ENCODE measurements around the gene DNM3.
A peak's percentile ranks its signal among the peaks of the same experiment; 100 is the strongest.
"Not testable (repeated sequence)": the region's sequence is repeated elsewhere in the genome, so short reads cannot be mapped to it uniquely, and the experiment has no call there.

DNM3 gene

GRCh38 chr1:171841050-171841910 lies at the start of gene DNM3:
Gene DNM3 (plus strand): TSS chr1:171841498. CDS start chr1:171841657, 159 bp downstream.
- DNase-seq, result peak; percentile 94

- DNase-seq, result no peak
These were observed 48.5 kb upstream of the DNM3 start for GRCh38 chr1:171792656-171793369.

GRCh38 chr1:171793636-171794035 lies 47.7 kb upstream of the DNM3 start:
- no peak for DNase-seq

- DNase-seq, result peak; percentile 63
These were observed 47.2 kb upstream of the DNM3 start for GRCh38 chr1:171794085-171794484.

GRCh38 chr1:171796592-171796991 lies 44.7 kb upstream of the DNM3 start:
- DNase-seq, result no peak

GRCh38 chr1:171798311-171798710 lies 43.0 kb upstream of the DNM3 start:
- no peak for DNase-seq

GRCh38 chr1:171798765-171799164 lies 42.5 kb upstream of the DNM3 start:
- DNase-seq, result no peak

- DNase-seq, result no peak
These were observed 42.1 kb upstream of the DNM3 start for GRCh38 chr1:171799166-171799565.

- not testable (repeated sequence) for DNase-seq
These were observed 41.6 kb upstream of the DNM3 start for GRCh38 chr1:171799698-171800097.

- no peak for DNase-seq
These were observed 41.0 kb upstream of the DNM3 start for GRCh38 chr1:171800342-171800741.

- no peak for DNase-seq
These were observed 40.4 kb upstream of the DNM3 start for GRCh38 chr1:171800851-171801250.

- no peak for DNase-seq
These were observed 39.8 kb upstream of the DNM3 start for GRCh38 chr1:171801487-171801891.

- DNase-seq, result no peak
These were observed 39.1 kb upstream of the DNM3 start for GRCh38 chr1:171802207-171802606.

GRCh38 chr1:171803045-171803444 lies 38.3 kb upstream of the DNM3 start:
- DNase-seq, result no peak

GRCh38 chr1:171803461-171804022 lies 37.8 kb upstream of the DNM3 start:
- DNase-seq, result no peak

- no peak for DNase-seq
These were observed 35.7 kb upstream of the DNM3 start for GRCh38 chr1:171805395-171806115.

- DNase-seq, result no peak
These were observed 33.7 kb upstream of the DNM3 start for GRCh38 chr1:171807556-171807955.

- DNase-seq, result no peak
These were observed 31.5 kb upstream of the DNM3 start for GRCh38 chr1:171809834-171810233.

GRCh38 chr1:171811672-171812071 lies 29.6 kb upstream of the DNM3 start:
- DNase-seq, result no peak

- DNase-seq, result no peak
These were observed 26.6 kb upstream of the DNM3 start for GRCh38 chr1:171814692-171815091.

- DNase-seq, result no peak
These were observed 24.9 kb upstream of the DNM3 start for GRCh38 chr1:171816300-171816901.

- DNase-seq, result no peak
These were observed 23.6 kb upstream of the DNM3 start for GRCh38 chr1:171817511-171818265.
